DMS79 (cell line): ENCODE results near the gene ADCY1.
A peak's percentile ranks its signal among the peaks of the same experiment; 100 is the strongest.

Experiments used
- DNase-seq: peaks from one replicate; lab custom pipeline; 2025; lab: John Stamatoyannopoulos, UW

The ADCY1 gene

GRCh38 chr7:45576249-45576929 is 2.2 kb downstream of the ADCY1 start:
- DNase-seq = no peak

- no peak for DNase-seq
Measured at GRCh38 chr7:45578022-45578421, 3.9 kb downstream of the ADCY1 start.

- DNase-seq = no peak
Measured at GRCh38 chr7:45578467-45578866, 4.3 kb downstream of the ADCY1 start.

GRCh38 chr7:45579391-45579801 is 5.2 kb downstream of the ADCY1 start:
- DNase-seq = no peak

- DNase-seq = peak; percentile 88
Measured at GRCh38 chr7:45580053-45580872, 6.1 kb downstream of the ADCY1 start.

- no peak for DNase-seq
Measured at GRCh38 chr7:45581271-45581780, 7.2 kb downstream of the ADCY1 start.

- no peak for DNase-seq
Measured at GRCh38 chr7:45582136-45582749, 8.1 kb downstream of the ADCY1 start.

- no peak for DNase-seq
Measured at GRCh38 chr7:45582868-45583277, 8.7 kb downstream of the ADCY1 start.

- DNase-seq = peak; percentile 63
Measured at GRCh38 chr7:45583296-45583695, 9.1 kb downstream of the ADCY1 start.

- DNase-seq = no peak
Measured at GRCh38 chr7:45584261-45585210, 10.4 kb downstream of the ADCY1 start.

- no peak for DNase-seq
Measured at GRCh38 chr7:45585628-45586027, 11.5 kb downstream of the ADCY1 start.

GRCh38 chr7:45586542-45587520 is 12.7 kb downstream of the ADCY1 start:
- DNase-seq = no peak

GRCh38 chr7:45588466-45588865 is 14.3 kb downstream of the ADCY1 start:
- no peak for DNase-seq

GRCh38 chr7:45589061-45589460 is 14.9 kb downstream of the ADCY1 start:
- DNase-seq = no peak

GRCh38 chr7:45589915-45590678 is 15.9 kb downstream of the ADCY1 start:
- no peak for DNase-seq

- DNase-seq = no peak
Measured at GRCh38 chr7:45590679-45591057, 16.5 kb downstream of the ADCY1 start.

GRCh38 chr7:45591101-45591906 is 17.1 kb downstream of the ADCY1 start:
- DNase-seq = no peak

GRCh38 chr7:45592230-45592991 is 18.2 kb downstream of the ADCY1 start:
- DNase-seq = no peak
